HG02571 (cell line): ENCODE measurements around the gene ABHD17C.

ENCODE experiments used
- ATAC-seq: cut with Tn5 transposase; IDR thresholded peaks from one replicate; pipeline ENCODE4 v1.9.1; 2021; ENCODE audit warnings: mild to moderate bottlenecking, moderate library complexity; ENCODE audit not compliant: unreplicated experiment

Gene ABHD17C

DNA sequence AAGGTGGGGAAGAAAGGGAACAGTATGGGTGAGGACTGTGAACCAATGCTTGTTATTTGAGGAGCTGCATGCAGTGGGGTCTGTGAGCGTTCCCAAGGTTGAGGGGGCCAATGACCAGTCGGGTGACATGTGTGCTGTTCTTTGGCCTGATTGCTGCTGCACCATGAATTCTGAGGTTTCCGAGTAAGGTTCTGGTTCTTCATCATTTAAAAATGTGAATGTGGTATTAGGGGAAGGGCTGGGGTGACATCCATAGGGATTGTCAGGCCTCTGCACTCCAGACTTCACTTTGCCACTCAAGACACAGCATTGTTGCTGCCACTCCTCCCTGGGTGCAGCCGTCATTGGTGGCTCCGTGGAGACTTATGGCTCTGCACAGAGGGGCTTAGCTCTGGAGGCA, 32.5 kb downstream of the ABHD17C start:
- ATAC-seq, result no peak

- no peak for ATAC-seq
These were observed 35.3 kb downstream of the ABHD17C start for GRCh38 chr15:80730387-80730786.

- no peak for ATAC-seq
These were observed 35.8 kb downstream of the ABHD17C start for GRCh38 chr15:80730926-80731325.

DNA sequence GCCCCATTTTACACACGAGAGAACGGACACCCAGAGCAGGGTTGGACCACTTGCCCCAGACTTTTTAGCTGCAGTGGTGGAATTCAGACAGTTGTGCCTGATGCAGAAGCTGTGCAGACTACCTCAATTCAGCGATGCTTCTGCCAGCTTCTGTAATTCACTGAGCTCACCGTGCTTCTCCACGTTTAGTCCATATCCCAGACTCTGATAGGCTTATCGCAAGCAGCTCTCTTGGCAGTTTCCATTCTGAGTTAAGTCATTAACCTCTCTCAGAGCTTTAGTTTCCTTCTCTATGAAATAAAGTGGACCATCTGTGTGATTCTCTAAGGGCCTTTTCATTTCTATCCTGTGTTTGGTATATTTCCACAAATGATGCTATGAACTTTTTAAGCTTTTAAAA, 37.1 kb downstream of the ABHD17C start:
- no peak for ATAC-seq

GRCh38 chr15:80732818-80733217, 37.7 kb downstream of the ABHD17C start:
- ATAC-seq, result no peak

GRCh38 chr15:80733460-80733859, 38.4 kb downstream of the ABHD17C start:
- ATAC-seq, result no peak

GRCh38 chr15:80735344-80735743, 40.2 kb downstream of the ABHD17C start:
- no peak for ATAC-seq

GRCh38 chr15:80736560-80736959, 41.5 kb downstream of the ABHD17C start:
- ATAC-seq, result no peak

GRCh38 chr15:80739919-80740318, 44.8 kb downstream of the ABHD17C start:
- no peak for ATAC-seq

- ATAC-seq, result no peak
These were observed 47.0 kb downstream of the ABHD17C start for GRCh38 chr15:80742081-80742480.

- no peak for ATAC-seq
These were observed 48.2 kb downstream of the ABHD17C start for GRCh38 chr15:80743189-80743833.

GRCh38 chr15:80744415-80744814, 49.3 kb downstream of the ABHD17C start:
- no peak for ATAC-seq

GRCh38 chr15:80744826-80745225, 49.7 kb downstream of the ABHD17C start:
- ATAC-seq, result no peak

DNA sequence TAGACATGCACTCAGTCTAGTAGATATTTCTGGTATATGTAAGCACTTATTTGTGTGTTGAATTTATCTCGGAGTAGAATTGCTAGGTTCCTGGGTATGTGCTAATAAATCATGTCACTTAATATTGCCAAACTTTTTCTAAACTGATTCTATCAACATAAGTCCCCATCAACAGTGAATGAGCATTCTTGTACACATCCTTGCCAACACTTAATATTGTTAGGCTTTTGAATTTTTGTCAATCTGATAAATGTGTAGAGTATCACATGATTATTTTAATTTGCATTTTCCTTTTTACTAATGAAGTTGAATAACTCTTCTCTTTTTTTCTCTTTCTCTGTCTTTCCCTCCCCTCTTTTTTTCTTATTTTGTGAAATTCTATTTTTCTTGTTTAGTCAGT, 50.8 kb downstream of the ABHD17C start:
- ATAC-seq, result no peak

DNA sequence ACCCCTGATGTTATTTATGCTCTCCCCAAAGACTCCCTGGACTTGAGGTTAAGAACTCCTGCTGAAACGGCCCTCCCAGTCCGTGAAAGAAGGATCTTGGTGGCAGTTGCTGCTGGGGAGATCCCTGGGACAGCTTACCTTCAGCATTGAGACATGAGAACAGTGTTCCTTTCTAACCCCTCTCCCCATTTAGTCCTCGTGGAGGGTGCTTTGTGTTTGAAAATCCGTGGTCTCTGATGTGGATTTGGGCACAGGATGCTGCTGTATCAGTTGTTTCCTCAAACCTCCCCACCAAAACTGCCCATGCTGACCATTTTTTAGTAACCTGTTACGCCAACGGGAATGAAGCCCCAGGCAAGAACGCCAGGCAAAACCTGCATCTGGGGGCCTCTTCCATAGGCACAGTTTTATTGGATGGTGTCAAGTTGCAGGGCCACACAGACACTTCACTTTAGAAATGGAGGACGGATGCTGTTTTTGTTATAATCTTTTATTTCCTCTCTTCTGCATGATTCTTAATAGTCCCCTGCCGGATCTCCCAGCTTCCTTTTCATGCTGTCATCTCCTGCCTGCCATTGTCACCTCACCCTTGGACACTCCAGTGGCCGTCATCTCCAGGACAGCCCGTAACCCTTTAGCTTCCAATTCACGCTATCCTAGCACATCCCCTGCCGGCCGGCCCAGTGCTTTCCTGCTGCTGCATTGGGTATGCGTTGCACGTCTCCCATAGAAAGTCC, 52.4 kb downstream of the ABHD17C start:
- no peak for ATAC-seq

DNA sequence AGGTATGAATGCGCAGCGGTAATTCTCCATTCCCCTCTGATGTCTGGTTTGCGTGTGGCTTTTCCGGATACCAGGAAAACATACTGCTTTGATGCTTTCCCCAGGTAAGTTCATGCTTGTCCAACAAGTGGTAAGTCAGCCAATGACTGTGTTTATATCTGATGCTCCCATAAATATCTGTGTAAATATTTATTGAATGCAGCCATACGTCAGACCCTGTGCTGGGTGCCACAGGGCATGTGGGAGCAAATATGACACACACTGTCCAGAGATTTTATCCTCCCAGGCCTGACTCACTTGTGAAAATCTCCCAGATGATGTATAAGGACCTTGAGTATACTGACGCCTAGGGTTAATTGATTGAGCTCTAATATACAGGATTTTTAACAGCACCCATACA, 54.5 kb downstream of the ABHD17C start:
- no peak for ATAC-seq

- no peak for ATAC-seq
These were observed 55.5 kb downstream of the ABHD17C start for GRCh38 chr15:80750575-80750974.

GRCh38 chr15:80752204-80752603, 57.1 kb downstream of the ABHD17C start:
- ATAC-seq, result no peak

DNA sequence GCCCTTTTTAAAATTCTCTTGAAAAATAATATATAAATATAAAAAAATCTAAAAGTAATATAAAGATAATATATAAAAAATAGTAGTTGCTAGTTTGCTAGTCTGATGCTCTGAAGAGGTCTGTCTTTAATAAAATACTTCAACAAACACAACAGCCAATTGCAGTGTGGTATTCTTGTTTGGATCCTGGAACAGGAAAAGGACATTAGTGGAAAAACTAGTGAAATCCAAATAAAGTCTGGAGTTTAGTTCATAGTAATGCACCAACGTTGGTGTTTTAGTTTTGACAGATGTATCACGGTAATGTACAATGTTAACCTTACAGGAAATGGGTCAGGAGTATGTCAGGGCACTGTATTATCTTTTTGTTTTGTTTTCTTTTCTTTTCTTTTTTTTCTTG, 58.1 kb downstream of the ABHD17C start:
- no peak for ATAC-seq

GRCh38 chr15:80754014-80754413, 58.9 kb downstream of the ABHD17C start:
- ATAC-seq, result no peak

DNA sequence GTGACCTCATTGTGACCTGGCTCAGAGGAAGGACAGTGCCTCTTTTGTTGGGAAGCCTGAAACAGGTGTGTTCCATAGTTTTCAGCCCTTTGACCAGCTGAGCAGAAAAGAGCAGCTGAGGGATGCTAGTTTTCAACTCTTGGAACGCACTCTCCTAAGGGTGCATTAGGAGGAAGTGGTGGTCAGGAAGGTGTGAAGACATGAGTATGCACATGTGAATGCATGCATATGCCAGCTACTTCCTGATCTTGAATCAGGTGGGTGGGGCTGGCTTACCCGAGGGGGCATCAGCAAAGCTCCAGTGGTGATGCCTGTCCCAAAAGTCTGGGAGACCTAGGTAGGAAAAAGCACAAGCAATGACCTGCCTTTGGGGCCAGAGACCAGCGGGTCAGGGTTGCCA, 60.8 kb downstream of the ABHD17C start:
- ATAC-seq, result no peak

DNA sequence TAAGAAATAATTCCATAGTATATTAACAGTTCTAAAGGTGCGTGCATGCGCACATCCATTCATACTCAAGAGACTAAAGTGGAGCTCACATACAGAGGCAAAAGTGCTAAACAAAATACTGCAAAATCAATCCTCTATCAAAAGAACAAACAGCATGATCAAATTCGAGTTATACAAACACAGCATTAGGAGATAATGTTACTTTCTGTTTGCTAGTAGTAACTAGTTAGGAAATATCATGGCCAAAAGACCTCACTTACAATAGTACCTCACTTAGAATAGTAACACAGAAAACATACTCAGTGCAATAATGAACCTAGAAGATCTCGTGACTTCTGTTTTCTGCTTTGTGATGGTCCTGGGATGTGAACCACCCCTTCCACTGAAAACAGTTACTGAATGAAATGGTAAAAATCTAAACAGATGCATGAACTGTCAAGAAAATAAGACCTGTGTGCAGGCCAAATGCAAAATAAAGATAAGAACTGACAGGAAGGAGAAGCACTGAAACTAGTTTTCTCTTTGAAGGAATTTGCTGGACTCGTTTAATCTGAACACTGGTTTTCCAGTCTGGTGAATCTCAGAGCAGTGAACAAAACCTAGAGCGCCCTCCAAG, 63.1 kb downstream of the ABHD17C start:
- no peak for ATAC-seq
